ENCODE measurements around the gene DCBLD2.

- no peak for TF ChIP-seq CTCF (IDR thresholded peaks at IDR 0.05)
- TF ChIP-seq POLR2A (IDR thresholded peaks at IDR 0.05) = no peak
Observed at GRCh38 chr3:98780343-98780742, 121.2 kb downstream of the DCBLD2 start.

Data from body of pancreas (tissue), 4 donors.